ENCODE results near the gene PLEKHA1. TPM values are rescaled to one million over a fixed set of nuclear protein-coding genes. Genes with fewer than 3 reads are reported as not detected.

The PLEKHA1 gene
- polyA plus RNA-seq, 3 donors: 5.5 to 14.9 (median 12.3) TPM

DNA sequence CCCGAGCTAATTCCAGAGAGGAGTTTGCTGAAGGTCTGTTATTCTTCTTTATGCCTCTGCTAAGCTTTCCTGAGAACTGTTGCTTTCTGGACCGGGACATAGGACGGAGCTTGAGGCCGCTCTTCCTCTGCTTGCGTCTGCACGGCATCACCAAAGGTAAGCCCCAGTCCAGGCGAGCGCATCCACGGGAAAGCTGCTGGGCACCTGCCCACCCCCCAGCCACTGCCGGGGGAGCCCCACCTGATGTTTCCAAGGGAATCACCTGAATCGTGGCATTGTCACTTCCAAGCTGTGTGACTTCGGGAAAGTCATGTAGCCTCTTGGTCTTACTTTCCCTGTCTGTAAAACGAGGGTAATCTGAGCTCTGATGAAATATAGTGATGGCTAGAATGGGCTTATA is 45.1 kb upstream of the PLEKHA1 start:
- H3K4me2 ChIP-seq (replicated peaks; ENCODE audit: extremely low read depth, low read length, poor library complexity, severe bottlenecking): no peak overlapping the region
- TF ChIP-seq, protein P1, sequence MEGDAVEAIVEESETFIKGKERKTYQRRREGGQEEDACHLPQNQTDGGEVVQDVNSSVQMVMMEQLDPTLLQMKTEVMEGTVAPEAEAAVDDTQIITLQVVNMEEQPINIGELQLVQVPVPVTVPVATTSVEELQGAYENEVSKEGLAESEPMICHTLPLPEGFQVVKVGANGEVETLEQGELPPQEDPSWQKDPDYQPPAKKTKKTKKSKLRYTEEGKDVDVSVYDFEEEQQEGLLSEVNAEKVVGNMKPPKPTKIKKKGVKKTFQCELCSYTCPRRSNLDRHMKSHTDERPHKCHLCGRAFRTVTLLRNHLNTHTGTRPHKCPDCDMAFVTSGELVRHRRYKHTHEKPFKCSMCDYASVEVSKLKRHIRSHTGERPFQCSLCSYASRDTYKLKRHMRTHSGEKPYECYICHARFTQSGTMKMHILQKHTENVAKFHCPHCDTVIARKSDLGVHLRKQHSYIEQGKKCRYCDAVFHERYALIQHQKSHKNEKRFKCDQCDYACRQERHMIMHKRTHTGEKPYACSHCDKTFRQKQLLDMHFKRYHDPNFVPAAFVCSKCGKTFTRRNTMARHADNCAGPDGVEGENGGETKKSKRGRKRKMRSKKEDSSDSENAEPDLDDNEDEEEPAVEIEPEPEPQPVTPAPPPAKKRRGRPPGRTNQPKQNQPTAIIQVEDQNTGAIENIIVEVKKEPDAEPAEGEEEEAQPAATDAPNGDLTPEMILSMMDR (IDR thresholded peaks at IDR 0.05): no peak
- Mint-ChIP-seq H3K9me3 (peaks cover 0 to 7% (median 2%) of the 10 kb centered on the region in 7 donors), H3K4me3 (no peak overlapping the region), H3K27me3 (ENCODE audit: low read depth in 3 of 3) (peaks cover 4 to 26% (median 12%) of the 10 kb centered on the region in 3 donors), H3K27ac (no peak overlapping the region), H3K36me3 (no peaks in the 10 kb centered on the region), H3K4me1 (peaks cover 10% of the 10 kb centered on the region)
- intact Hi-C loops (cut with micrococcal nuclease): no loop called here
- H3K79me2 ChIP-seq (ENCODE audit: insufficient read depth, low read length): no peaks in the 10 kb centered on the region
- no peaks in the 10 kb centered on the region for H3K36me3 ChIP-seq (replicated peaks in 1 of 2; ENCODE audit: control insufficient read depth in 1 of 2, insufficient read depth in 2 of 2, low read length in 2 of 2)
- no peaks in the 10 kb centered on the region for H3K27me3 ChIP-seq (ENCODE audit: control insufficient read depth in 2 of 2, insufficient read depth in 2 of 2, low read length in 2 of 2)
- H2AFZ ChIP-seq (ENCODE audit: insufficient read depth, low read depth, low read length, poor library complexity, severe bottlenecking): no peak overlapping the region
- H3K4me3 ChIP-seq (replicated peaks in 1 of 3; ENCODE audit: low read depth in 2 of 3, low read length in 3 of 3): no peak overlapping the region
- DNase-seq: no peak
- peaks cover 0 to 10% of the 10 kb centered on the region in 2 donors for H3K4me1 ChIP-seq (ENCODE audit: control insufficient read depth in 1 of 2, insufficient read depth in 2 of 2, low read length in 2 of 2)
- no peaks in the 10 kb centered on the region for H3K9me3 ChIP-seq (replicated peaks in 1 of 2; ENCODE audit: control insufficient read depth in 1 of 2, insufficient read depth in 1 of 2, low read length in 2 of 2)
- no peak overlapping the region for H3K27ac ChIP-seq (ENCODE audit: low read depth in 1 of 2, low read length in 2 of 2)
- H3K9ac ChIP-seq (ENCODE audit: insufficient read depth, low read length, poor library complexity, severe bottlenecking): no peak overlapping the region
- WGBS (ENCODE audit: insufficient coverage): 97% methylated on average over 11 of the region's 13 CpGs
- H4K20me1 ChIP-seq (ENCODE audit: insufficient read depth, low read length): no peaks in the 10 kb centered on the region

DNA sequence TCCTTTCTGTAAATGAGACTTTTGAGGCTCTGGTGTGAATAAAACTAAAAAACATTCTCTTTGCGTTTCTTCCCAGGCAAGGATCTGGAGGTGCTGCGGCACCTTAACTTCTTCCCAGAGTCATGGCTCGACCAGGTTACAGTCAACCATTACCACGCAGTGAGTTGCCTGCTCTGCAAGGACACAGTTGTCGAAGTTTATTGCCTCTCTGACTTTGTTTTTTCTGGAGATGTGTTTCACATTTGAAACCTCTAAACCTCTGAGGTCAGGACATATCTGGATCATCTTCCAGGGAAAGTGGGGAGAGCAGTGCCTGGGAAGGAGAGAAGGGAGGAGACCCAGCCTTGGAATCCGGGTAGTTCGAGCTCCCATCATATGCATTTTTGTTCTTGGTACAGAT is 43.4 kb upstream of the PLEKHA1 start:
- H3K4me3 Mint-ChIP-seq: no peak overlapping the region
- H3K36me3 Mint-ChIP-seq: no peaks in the 10 kb centered on the region
- TF ChIP-seq, protein P1 (IDR thresholded peaks at IDR 0.05): no peak
- no peaks in the 10 kb centered on the region for H4K20me1 ChIP-seq (ENCODE audit: insufficient read depth, low read length)
- no peaks in the 10 kb centered on the region for H3K9me3 ChIP-seq (replicated peaks in 1 of 2; ENCODE audit: control insufficient read depth in 1 of 2, insufficient read depth in 1 of 2, low read length in 2 of 2)
- no peak overlapping the region for H3K9ac ChIP-seq (ENCODE audit: insufficient read depth, low read length, poor library complexity, severe bottlenecking)
- peaks cover 0 to 10% of the 10 kb centered on the region in 2 donors for H3K4me1 ChIP-seq (ENCODE audit: control insufficient read depth in 1 of 2, insufficient read depth in 2 of 2, low read length in 2 of 2)
- no peaks in the 10 kb centered on the region for H3K36me3 ChIP-seq (replicated peaks in 1 of 2; ENCODE audit: control insufficient read depth in 1 of 2, insufficient read depth in 2 of 2, low read length in 2 of 2)
- H3K27me3 Mint-ChIP-seq (ENCODE audit: low read depth in 3 of 3): peaks cover 4 to 28% (median 12%) of the 10 kb centered on the region in 3 donors
- peaks cover 10% of the 10 kb centered on the region for H3K4me1 Mint-ChIP-seq
- no peak overlapping the region for H3K27ac Mint-ChIP-seq
- no peaks in the 10 kb centered on the region for H3K79me2 ChIP-seq (ENCODE audit: insufficient read depth, low read length)
- H3K4me2 ChIP-seq (replicated peaks; ENCODE audit: extremely low read depth, low read length, poor library complexity, severe bottlenecking): no peak overlapping the region
- no peaks in the 10 kb centered on the region for H3K27me3 ChIP-seq (ENCODE audit: control insufficient read depth in 2 of 2, insufficient read depth in 2 of 2, low read length in 2 of 2)
- intact Hi-C loops (cut with micrococcal nuclease): loop anchor here in 1 of 2 donors (10.0 kb wide), 1 partner anchor 104 kb away; no protein-coding TSS in a partner anchor
- no peak for DNase-seq
- H2AFZ ChIP-seq (ENCODE audit: insufficient read depth, low read depth, low read length, poor library complexity, severe bottlenecking): no peak overlapping the region
- H3K4me3 ChIP-seq (replicated peaks in 1 of 3; ENCODE audit: low read depth in 2 of 3, low read length in 3 of 3): no peak overlapping the region
- H3K27ac ChIP-seq (ENCODE audit: low read depth in 1 of 2, low read length in 2 of 2): no peak overlapping the region
- 95% methylated on average over 4 of the region's 7 CpGs for WGBS (ENCODE audit: insufficient coverage)
- H3K9me3 Mint-ChIP-seq: peaks cover 0 to 2% (median 0%) of the 10 kb centered on the region in 7 donors
